ENCODE data around the gene MBP. TPM values are rescaled to one million over a fixed set of nuclear protein-coding genes. Genes with fewer than 3 reads are reported as not detected.

The MBP gene
- total RNA-seq, 1 donor from 2014 or later, result 9.7 TPM

GRCh38 chr18:76935722-76936337, 196.8 kb downstream of the MBP start:
- Mint-ChIP-seq H3K36me3 (ENCODE audit: low read depth, unreplicated experiment) (peaks cover 19% of the 10 kb centered on the region), H3K27ac (ENCODE audit: unreplicated experiment) (no peak overlapping the region), H3K27me3 (ENCODE audit: unreplicated experiment) (no peaks in the 10 kb centered on the region), H3K9me3 (ENCODE audit: unreplicated experiment) (no peaks in the 10 kb centered on the region), H3K4me1 (ENCODE audit: unreplicated experiment) (peaks cover 10% of the 10 kb centered on the region), H3K4me3 (ENCODE audit: unreplicated experiment) (no peak overlapping the region)
- no peak for DNase-seq (ENCODE audit: low spot score)
- TF ChIP-seq, protein P1, sequence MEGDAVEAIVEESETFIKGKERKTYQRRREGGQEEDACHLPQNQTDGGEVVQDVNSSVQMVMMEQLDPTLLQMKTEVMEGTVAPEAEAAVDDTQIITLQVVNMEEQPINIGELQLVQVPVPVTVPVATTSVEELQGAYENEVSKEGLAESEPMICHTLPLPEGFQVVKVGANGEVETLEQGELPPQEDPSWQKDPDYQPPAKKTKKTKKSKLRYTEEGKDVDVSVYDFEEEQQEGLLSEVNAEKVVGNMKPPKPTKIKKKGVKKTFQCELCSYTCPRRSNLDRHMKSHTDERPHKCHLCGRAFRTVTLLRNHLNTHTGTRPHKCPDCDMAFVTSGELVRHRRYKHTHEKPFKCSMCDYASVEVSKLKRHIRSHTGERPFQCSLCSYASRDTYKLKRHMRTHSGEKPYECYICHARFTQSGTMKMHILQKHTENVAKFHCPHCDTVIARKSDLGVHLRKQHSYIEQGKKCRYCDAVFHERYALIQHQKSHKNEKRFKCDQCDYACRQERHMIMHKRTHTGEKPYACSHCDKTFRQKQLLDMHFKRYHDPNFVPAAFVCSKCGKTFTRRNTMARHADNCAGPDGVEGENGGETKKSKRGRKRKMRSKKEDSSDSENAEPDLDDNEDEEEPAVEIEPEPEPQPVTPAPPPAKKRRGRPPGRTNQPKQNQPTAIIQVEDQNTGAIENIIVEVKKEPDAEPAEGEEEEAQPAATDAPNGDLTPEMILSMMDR (IDR thresholded peaks at IDR 0.05; ENCODE audit: unreplicated experiment), result no peak

DNA sequence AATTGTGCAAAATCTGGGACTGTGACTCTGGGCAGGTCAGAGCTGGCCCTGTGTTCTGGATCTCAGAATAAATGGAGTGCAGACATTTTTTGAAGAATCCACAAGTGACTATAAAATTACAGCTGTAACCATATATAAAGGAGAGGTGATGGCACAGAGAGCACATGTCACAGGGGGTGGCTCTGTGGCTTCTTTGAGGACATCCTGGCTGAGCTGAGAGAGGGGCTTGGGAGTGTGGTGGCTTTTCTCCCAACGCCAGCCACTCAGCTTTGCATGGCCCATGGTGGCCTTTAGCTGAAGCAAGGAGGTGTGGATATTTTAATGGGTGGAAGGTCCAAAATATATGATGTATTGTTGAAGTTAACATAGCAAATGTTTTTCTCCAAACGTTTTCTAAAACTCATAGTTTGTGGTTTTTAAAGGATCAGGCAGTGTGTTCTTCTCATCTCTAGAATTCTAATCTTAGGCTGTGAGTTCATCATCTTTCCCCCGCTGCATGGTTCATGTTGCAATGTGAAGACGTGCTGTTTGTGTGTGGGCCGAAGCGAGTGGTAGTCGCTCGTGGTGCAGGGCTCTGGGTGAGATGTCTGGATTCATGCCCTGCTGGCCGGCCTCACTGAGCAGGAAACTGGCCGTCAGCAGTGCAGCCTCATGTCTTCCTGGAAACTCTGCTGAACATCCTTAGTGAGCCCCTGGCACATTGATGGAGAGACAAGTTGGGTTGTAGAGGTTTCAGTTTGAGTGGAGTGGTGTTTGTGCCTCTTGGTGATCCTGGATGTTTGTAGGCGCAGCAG, 200.4 kb downstream of the MBP start:
- Mint-ChIP-seq H3K36me3 (ENCODE audit: low read depth, unreplicated experiment) (peaks cover 10% of the 10 kb centered on the region), H3K4me1 (ENCODE audit: unreplicated experiment) (peaks cover 10% of the 10 kb centered on the region), H3K27me3 (ENCODE audit: unreplicated experiment) (no peaks in the 10 kb centered on the region), H3K9me3 (ENCODE audit: unreplicated experiment) (no peaks in the 10 kb centered on the region), H3K4me3 (ENCODE audit: unreplicated experiment) (no peak overlapping the region), H3K27ac (ENCODE audit: unreplicated experiment) (no peak overlapping the region)
- TF ChIP-seq, protein P1 (IDR thresholded peaks at IDR 0.05; ENCODE audit: unreplicated experiment), result no peak
- DNase-seq (ENCODE audit: low spot score), result peak; percentile 12

DNA sequence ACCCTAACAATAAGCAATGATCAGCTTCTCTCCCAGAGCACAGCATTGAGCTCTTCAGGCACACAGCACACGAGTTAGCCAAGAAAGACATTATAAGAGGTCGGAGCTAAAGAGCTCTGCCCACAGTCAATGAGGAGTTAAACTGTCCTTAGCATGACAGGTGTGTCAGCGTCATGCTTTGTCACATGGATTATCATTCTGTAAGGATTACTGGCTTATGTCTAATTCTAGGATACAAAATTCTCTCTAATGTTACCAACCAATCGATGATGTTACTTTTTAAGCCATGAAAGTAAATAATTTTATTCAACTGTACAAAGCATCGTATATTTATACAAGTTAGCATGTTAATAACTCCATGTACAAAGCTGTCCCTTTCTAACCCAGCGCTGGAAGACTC, 201.4 kb downstream of the MBP start:
- H3K9me3 Mint-ChIP-seq (ENCODE audit: unreplicated experiment), result no peaks in the 10 kb centered on the region
- peaks cover 12% of the 10 kb centered on the region for H3K36me3 Mint-ChIP-seq (ENCODE audit: low read depth, unreplicated experiment)
- DNase-seq (ENCODE audit: low spot score), result no peak
- H3K27ac Mint-ChIP-seq (ENCODE audit: unreplicated experiment), result no peak overlapping the region
- TF ChIP-seq, protein P1 (IDR thresholded peaks at IDR 0.05; ENCODE audit: unreplicated experiment), result no peak
- no peaks in the 10 kb centered on the region for H3K27me3 Mint-ChIP-seq (ENCODE audit: unreplicated experiment)
- no peak overlapping the region for H3K4me3 Mint-ChIP-seq (ENCODE audit: unreplicated experiment)
- peaks cover 10% of the 10 kb centered on the region for H3K4me1 Mint-ChIP-seq (ENCODE audit: unreplicated experiment)

Other genes with a start within 250 kb of the MBP start
- not detected for gene GALR1, start 117.1 kb upstream of the MBP start, total RNA-seq (ENCODE audit: unreplicated experiment)